HEK293T (cell line): ENCODE results near the gene GLTP.

ENCODE experiments used
- ARNT ChIP-seq: fragments of 450-650 bp; IDR thresholded peaks from 2 replicates; pipeline ENCODE4 v1.6.1; 2017; ENCODE audit warnings: mild to moderate bottlenecking
- ELF4 ChIP-seq: fragments of 450-650 bp; IDR thresholded peaks from 2 replicates; pipeline ENCODE4 v1.6.1; 2017; ENCODE audit warnings: antibody characterized with exemption
- HDGF ChIP-seq: fragments of 450-650 bp; IDR thresholded peaks from 2 replicates; pipeline ENCODE4 v1.6.1; 2017; ENCODE audit warnings: antibody characterized with exemption, borderline replicate concordance
- LEF1 ChIP-seq: fragments of 450-650 bp; IDR thresholded peaks from 2 replicates; pipeline ENCODE4 v1.6.1; 2017; ENCODE audit warnings: mild to moderate bottlenecking, borderline replicate concordance
- SUZ12 ChIP-seq: fragments of 450-650 bp; IDR thresholded peaks from 2 replicates; pipeline ENCODE4 v1.6.1; 2016; ENCODE audit warnings: mild to moderate bottlenecking

GRCh38 chr12:109830267-109830666, 50.1 kb downstream of the GLTP start:
- TF ChIP-seq LEF1 (no peak), HDGF (no peak), ARNT (no peak), ELF4 (no peak), SUZ12 (no peak)
